ENCODE data around the gene CRPPA. TPM values are rescaled to one million over a fixed set of nuclear protein-coding genes. Genes with fewer than 3 reads are reported as not detected.

The CRPPA gene
- total and polyA plus RNA-seq, 2 experiments from 2014 or later = 1.8 TPM

- Histone ChIP-seq H3K27me3 (replicated peaks; ENCODE audit: insufficient read depth) (no peaks in the 10 kb centered on the region), H3F3A (ENCODE audit: insufficient read depth) (peaks cover 15% of the 10 kb centered on the region), H3K4me2 (ENCODE audit: unreplicated experiment) (no peak overlapping the region), H3K4me1 (ENCODE audit: insufficient read depth) (peaks cover 22% of the 10 kb centered on the region), H3K9ac (no peak overlapping the region), H3K4me3 (no peak overlapping the region), H2AFZ (no peak overlapping the region), H3K27ac (no peak overlapping the region), H4K20me1 (ENCODE audit: insufficient read depth) (no peaks in the 10 kb centered on the region), H3K36me3 (ENCODE audit: low read depth) (no peaks in the 10 kb centered on the region), H3K9me3 (ENCODE audit: low read depth) (no peaks in the 10 kb centered on the region), H3K79me2 (ENCODE audit: insufficient read depth) (no peaks in the 10 kb centered on the region), H3K9me2 (ENCODE audit: insufficient read depth) (no peaks in the 10 kb centered on the region)
- no peak for TF ChIP-seq EZH2 (IDR thresholded peaks at IDR 0.05; ENCODE audit: insufficient read depth, poor library complexity, severe bottlenecking)
- no peak for TF ChIP-seq EZH2phosphoT487 (IDR thresholded peaks at IDR 0.05; ENCODE audit: insufficient read depth, low read depth)
- WGBS, 2 experiments (ENCODE audit: low coverage in 1 of 2, low lambda C conversion rate in 2 of 2, missing lambda C conversion rate in 2 of 2) = 100% methylated on average over 2 of the region's 2 CpGs
- DNase-seq = peak; percentile 43
- in situ Hi-C loops (cut with MboI) = no loop called here
These were observed 10.5 kb upstream of the CRPPA start for GRCh38 chr7:16431646-16432424.

- DNase-seq = peak; percentile 46
- TF ChIP-seq EZH2phosphoT487 (IDR thresholded peaks at IDR 0.05; ENCODE audit: insufficient read depth, low read depth) (no peak), EZH2 (IDR thresholded peaks at IDR 0.05; ENCODE audit: insufficient read depth, poor library complexity, severe bottlenecking) (no peak)
These were observed 8.8 kb upstream of the CRPPA start for GRCh38 chr7:16430133-16430532.

GRCh38 chr7:16428672-16429071, 7.3 kb upstream of the CRPPA start:
- Histone ChIP-seq H3K27ac (no peak overlapping the region), H3K9me2 (ENCODE audit: insufficient read depth) (no peaks in the 10 kb centered on the region), H3K4me3 (peak overlapping the region; percentile 17; the same call in 1 of the 2 replicates), H3K4me2 (ENCODE audit: unreplicated experiment) (peak overlapping the region; percentile 22), H2AFZ (no peak overlapping the region), H3K79me2 (ENCODE audit: insufficient read depth) (no peaks in the 10 kb centered on the region), H3F3A (ENCODE audit: insufficient read depth) (peaks cover 15% of the 10 kb centered on the region), H3K9ac (no peak overlapping the region), H4K20me1 (ENCODE audit: insufficient read depth) (no peaks in the 10 kb centered on the region), H3K9me3 (ENCODE audit: low read depth) (no peaks in the 10 kb centered on the region), H3K27me3 (replicated peaks; ENCODE audit: insufficient read depth) (no peaks in the 10 kb centered on the region), H3K4me1 (ENCODE audit: insufficient read depth) (peaks cover 22% of the 10 kb centered on the region), H3K36me3 (ENCODE audit: low read depth) (no peaks in the 10 kb centered on the region)
- 12% methylated on average over 2 of the region's 2 CpGs for WGBS, 2 experiments (ENCODE audit: low coverage in 1 of 2, low lambda C conversion rate in 2 of 2, missing lambda C conversion rate in 2 of 2)
- DNase-seq = peak; percentile 72
- no peak for TF ChIP-seq EZH2phosphoT487 (IDR thresholded peaks at IDR 0.05; ENCODE audit: insufficient read depth, low read depth)
- no peak for TF ChIP-seq EZH2 (IDR thresholded peaks at IDR 0.05; ENCODE audit: insufficient read depth, poor library complexity, severe bottlenecking)
- in situ Hi-C loops (cut with MboI) = no loop called here

More at GRCh38 chr7:16430133-16430532, 8.8 kb upstream of the CRPPA start:
- Histone ChIP-seq H3K27ac (no peak overlapping the region), H3K27me3 (replicated peaks; ENCODE audit: insufficient read depth) (no peaks in the 10 kb centered on the region), H2AFZ (no peak overlapping the region), H3K79me2 (ENCODE audit: insufficient read depth) (no peaks in the 10 kb centered on the region), H3K4me2 (ENCODE audit: unreplicated experiment) (no peak overlapping the region), H3K9me3 (ENCODE audit: low read depth) (no peaks in the 10 kb centered on the region), H3K9ac (no peak overlapping the region), H3K36me3 (ENCODE audit: low read depth) (no peaks in the 10 kb centered on the region), H3K4me3 (no peak overlapping the region), H3K9me2 (ENCODE audit: insufficient read depth) (no peaks in the 10 kb centered on the region), H3K4me1 (ENCODE audit: insufficient read depth) (peaks cover 22% of the 10 kb centered on the region), H3F3A (ENCODE audit: insufficient read depth) (peaks cover 15% of the 10 kb centered on the region), H4K20me1 (ENCODE audit: insufficient read depth) (no peaks in the 10 kb centered on the region)
- in situ Hi-C loops (cut with MboI) = no loop called here
- 37 to 47% methylated on average over 3 of the region's 3 CpGs for WGBS, 2 experiments (ENCODE audit: low coverage in 1 of 2, low lambda C conversion rate in 2 of 2, missing lambda C conversion rate in 2 of 2)

GRCh38 chr7:16428182-16428581, 6.8 kb upstream of the CRPPA start:
- Histone ChIP-seq H3K27ac (no peak overlapping the region), H3K9me2 (ENCODE audit: insufficient read depth) (no peaks in the 10 kb centered on the region), H3K27me3 (replicated peaks; ENCODE audit: insufficient read depth) (no peaks in the 10 kb centered on the region), H3K36me3 (ENCODE audit: low read depth) (no peaks in the 10 kb centered on the region), H3F3A (ENCODE audit: insufficient read depth) (peaks cover 15% of the 10 kb centered on the region), H3K4me1 (ENCODE audit: insufficient read depth) (peaks cover 22% of the 10 kb centered on the region), H3K4me3 (peak overlapping the region; percentile 17; the same call in 1 of the 2 replicates), H3K4me2 (ENCODE audit: unreplicated experiment) (peak overlapping the region; percentile 22), H2AFZ (no peak overlapping the region), H4K20me1 (ENCODE audit: insufficient read depth) (no peaks in the 10 kb centered on the region), H3K79me2 (ENCODE audit: insufficient read depth) (no peaks in the 10 kb centered on the region), H3K9ac (no peak overlapping the region), H3K9me3 (ENCODE audit: low read depth) (no peaks in the 10 kb centered on the region)
- in situ Hi-C loops (cut with MboI) = no loop called here
- TF ChIP-seq EZH2 (IDR thresholded peaks at IDR 0.05; ENCODE audit: insufficient read depth, poor library complexity, severe bottlenecking) (no peak), EZH2phosphoT487 (IDR thresholded peaks at IDR 0.05; ENCODE audit: insufficient read depth, low read depth) (no peak)
- DNase-seq = no peak
